Body of pancreas (tissue), 4 donors: ENCODE data around the gene KIF23.

Experiments used
- POLR2A ChIP-seq, 3 donors: fragments of 450-650 bp; IDR thresholded peaks; one replicate each; pipeline ENCODE4 v1.6.1; 2016; ENCODE audit warnings: antibody characterized with exemption in 3 of 3, mild to moderate bottlenecking in 2 of 3
- TF ChIP-seq, protein P1 (sequence below), 7 experiments: fragments of 450-650 bp in 4 of 7; fragments of 200-600 bp in 3 of 7; sonication (generic) in 3 of 7; IDR thresholded peaks; one replicate each; pipeline ENCODE4 v1.5.1; 2016 to 2019; ENCODE audit warnings: antibody characterized with exemption in 7 of 7

DNA sequence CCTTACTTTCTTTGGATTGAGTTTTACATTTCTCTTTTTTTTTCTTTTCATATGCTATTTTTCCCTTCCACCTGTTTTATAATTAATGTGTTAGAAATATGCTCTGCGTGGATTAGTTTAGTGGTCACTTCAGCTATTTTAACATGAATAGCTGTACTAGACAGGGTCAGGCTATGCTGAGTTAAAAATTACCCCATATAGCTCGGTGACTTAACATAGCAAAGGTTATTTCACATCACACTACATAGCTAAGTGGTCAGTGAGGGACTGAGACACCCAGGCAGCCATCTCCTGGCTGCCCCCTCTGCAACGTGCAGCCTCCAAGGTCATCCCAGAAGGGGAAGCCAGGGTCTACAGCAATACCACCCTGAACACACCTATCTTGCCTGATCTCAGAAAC, 46.9 kb upstream of the KIF23 start:
- TF ChIP-seq, protein P1, sequence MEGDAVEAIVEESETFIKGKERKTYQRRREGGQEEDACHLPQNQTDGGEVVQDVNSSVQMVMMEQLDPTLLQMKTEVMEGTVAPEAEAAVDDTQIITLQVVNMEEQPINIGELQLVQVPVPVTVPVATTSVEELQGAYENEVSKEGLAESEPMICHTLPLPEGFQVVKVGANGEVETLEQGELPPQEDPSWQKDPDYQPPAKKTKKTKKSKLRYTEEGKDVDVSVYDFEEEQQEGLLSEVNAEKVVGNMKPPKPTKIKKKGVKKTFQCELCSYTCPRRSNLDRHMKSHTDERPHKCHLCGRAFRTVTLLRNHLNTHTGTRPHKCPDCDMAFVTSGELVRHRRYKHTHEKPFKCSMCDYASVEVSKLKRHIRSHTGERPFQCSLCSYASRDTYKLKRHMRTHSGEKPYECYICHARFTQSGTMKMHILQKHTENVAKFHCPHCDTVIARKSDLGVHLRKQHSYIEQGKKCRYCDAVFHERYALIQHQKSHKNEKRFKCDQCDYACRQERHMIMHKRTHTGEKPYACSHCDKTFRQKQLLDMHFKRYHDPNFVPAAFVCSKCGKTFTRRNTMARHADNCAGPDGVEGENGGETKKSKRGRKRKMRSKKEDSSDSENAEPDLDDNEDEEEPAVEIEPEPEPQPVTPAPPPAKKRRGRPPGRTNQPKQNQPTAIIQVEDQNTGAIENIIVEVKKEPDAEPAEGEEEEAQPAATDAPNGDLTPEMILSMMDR (IDR thresholded peaks at IDR 0.05), result no peak
- no peak for TF ChIP-seq POLR2A (IDR thresholded peaks at IDR 0.05)
